SK-N-SH (cell line): Measurements from ENCODE around the gene ARHGAP21. TPM values are rescaled to one million over a fixed set of nuclear protein-coding genes. Genes with fewer than 3 reads are reported as not detected.

Experiments
- CTCF ChIA-PET: fragments of 300-600, 350-600 bp; formaldehyde crosslinking; extraction: SDS; loops from one replicate; lab custom pipeline; 2021; lab: Yijun Ruan, JAX
- POLR2A ChIA-PET: fragments of 350-600 bp; sonication (Branson Sonifier 250); formaldehyde crosslinking; extraction: SDS; loops from one replicate; lab custom pipeline; 2020; ENCODE audit warnings: antibody characterized with exemption, inconsistent platforms; lab: Yijun Ruan, JAX
- DNase-seq: peaks from one replicate; pipeline ENCODE4 v3.0.0; 2012
- H2AFZ ChIP-seq: fragments of 200-600 bp; sonication (generic); 2 replicates; pipeline ENCODE4 v1.8.1; 2016; ENCODE audit warnings: antibody characterized with exemption, mild to moderate bottlenecking, low read depth
- H3F3A ChIP-seq: fragments of 200-600 bp; sonication (generic); replicated peaks from 2 replicates; pipeline ENCODE3; 2016; ENCODE audit warnings: antibody characterized with exemption, mild to moderate bottlenecking; ENCODE audit not compliant: insufficient read depth
- H3K27ac ChIP-seq, 2 experiments: fragments of 200-500 bp in 1 of 2; fragments of 200-600 bp in 1 of 2; sonication (Bioruptor generic) in 1 of 2; sonication (generic), shearing (Covaris generic) in 1 of 2; 2 replicates each; pipeline versions ENCODE4 v1.5.1 to v1.6.1; 2014 to 2016; ENCODE audit warnings: low read depth in 2 of 2, inconsistent platforms in 1 of 2, low read length in 1 of 2, mild to moderate bottlenecking in 1 of 2, mixed read lengths in 1 of 2
- H3K27me3 ChIP-seq: fragments of 200-600 bp; sonication (generic), shearing (Covaris generic); 2 replicates; pipeline ENCODE4 v1.6.1; 2016; ENCODE audit warnings: mixed run types; ENCODE audit not compliant: insufficient read depth
- H3K36me3 ChIP-seq, 2 experiments: fragments of 200-500 bp in 1 of 2; fragments of 200-600 bp in 1 of 2; sonication (Bioruptor generic) in 1 of 2; sonication (generic) in 1 of 2; replicated peaks in 1 of 2; 2 replicates each; pipeline versions ENCODE3 to v1.5.1; 2014 to 2016; ENCODE audit warnings: low read length in 1 of 2, mild to moderate bottlenecking in 1 of 2; ENCODE audit not compliant: insufficient read depth in 2 of 2, control insufficient read depth in 1 of 2
- H3K4me1 ChIP-seq, 2 experiments: fragments of 200-500 bp in 1 of 2; fragments of 200-600 bp in 1 of 2; sonication (Bioruptor generic) in 1 of 2; sonication (generic), shearing (Covaris generic) in 1 of 2; 2 replicates each; pipeline versions ENCODE4 v1.5.1 to v1.6.1; 2014 to 2016; ENCODE audit warnings: low read depth in 1 of 2, low read length in 1 of 2, mixed run types in 1 of 2; ENCODE audit not compliant: insufficient read depth in 2 of 2, control insufficient read depth in 1 of 2
- H3K4me2 ChIP-seq: fragments of 200-600 bp; sonication (generic), shearing (Covaris generic); 2 replicates; pipeline ENCODE4 v1.6.1; 2017; ENCODE audit warnings: mixed run types
- H3K4me3 ChIP-seq, 2 experiments: fragments of 200-500 bp in 1 of 2; fragments of 200-600 bp in 1 of 2; sonication (Bioruptor generic) in 1 of 2; sonication (generic), shearing (Covaris generic) in 1 of 2; 2 replicates each; pipeline versions ENCODE4 v1.5.1 to v1.8.1; 2014 to 2016; ENCODE audit warnings: low read depth in 2 of 2, inconsistent platforms in 1 of 2, low read length in 1 of 2, mild to moderate bottlenecking in 1 of 2, mixed read lengths in 1 of 2, moderate library complexity in 1 of 2
- H3K79me2 ChIP-seq: fragments of 200-600 bp; sonication (generic); 2 replicates; pipeline ENCODE4 v1.8.1; 2017; ENCODE audit warnings: mild to moderate bottlenecking; ENCODE audit not compliant: insufficient read depth
- H3K9ac ChIP-seq: fragments of 200-600 bp; sonication (generic); 2 replicates; pipeline ENCODE4 v1.6.1; 2017; ENCODE audit warnings: mixed run types
- H3K9me2 ChIP-seq: fragments of 200-600 bp; sonication (generic); 2 replicates; pipeline ENCODE4 v1.6.1; 2017; ENCODE audit warnings: mixed run types
- H3K9me3 ChIP-seq: fragments of 200-600 bp; sonication (generic); 2 replicates; pipeline ENCODE4 v1.6.1; 2017; ENCODE audit warnings: mixed run types, mild to moderate bottlenecking, moderate library complexity
- H4K20me1 ChIP-seq: fragments of 200-600 bp; sonication (generic); 2 replicates; pipeline ENCODE4 v1.6.1; 2017; ENCODE audit warnings: mild to moderate bottlenecking, mixed run types; ENCODE audit not compliant: insufficient read depth
- EZH2phosphoT487 ChIP-seq: fragments of 200-600 bp; sonication (generic); IDR thresholded peaks from 2 replicates; pipeline ENCODE4 v1.6.1; 2017; ENCODE audit warnings: low read depth, mixed run types, mild to moderate bottlenecking, antibody characterized with exemption, moderate library complexity, borderline replicate concordance
- FOSL2 ChIP-seq: IDR thresholded peaks from 2 replicates; pipeline ENCODE4 v1.4.0; 2012; ENCODE audit warnings: low read depth, mild to moderate bottlenecking, moderate library complexity, borderline replicate concordance
- GATA2 ChIP-seq: sonication (generic); formaldehyde crosslinking; IDR thresholded peaks from 2 replicates; pipeline ENCODE4 v1.5.0; 2020; ENCODE audit warnings: mild to moderate bottlenecking, missing genetic modification reagents
- MXI1 ChIP-seq: IDR thresholded peaks from 2 replicates; pipeline ENCODE4 v1.6.1; 2012; ENCODE audit warnings: mild to moderate bottlenecking, low read depth, low read length, improper control_type of control experiment
- NRF1 ChIP-seq: IDR thresholded peaks from 2 replicates; pipeline ENCODE4 v1.6.1; 2012; ENCODE audit warnings: low read depth, mild to moderate bottlenecking, low read length
- RAD21 ChIP-seq: IDR thresholded peaks from 2 replicates; pipeline ENCODE4 v1.6.1; 2012; ENCODE audit warnings: mild to moderate bottlenecking, low read length
- RCOR1 ChIP-seq: fragments of 150-350 bp; IDR thresholded peaks from 2 replicates; pipeline ENCODE4 v1.6.1; 2017; ENCODE audit warnings: antibody characterized with exemption, low read length
- SIN3A ChIP-seq: IDR thresholded peaks from 2 replicates; pipeline ENCODE4 v1.6.1; 2012; ENCODE audit warnings: low read depth, mild to moderate bottlenecking, low read length, moderate library complexity, borderline replicate concordance
- SMC3 ChIP-seq: IDR thresholded peaks from 2 replicates; pipeline ENCODE4 v1.6.1; 2012; ENCODE audit warnings: low read depth, low read length, improper control_type of control experiment
- TCF12 ChIP-seq: IDR thresholded peaks from 2 replicates; pipeline ENCODE4 v1.4.0; 2012
- TEAD4 ChIP-seq: IDR thresholded peaks from 2 replicates; pipeline ENCODE4 v1.4.0; 2012; ENCODE audit warnings: mild to moderate bottlenecking, borderline replicate concordance; ENCODE audit not compliant: insufficient read depth
- YY1 ChIP-seq: IDR thresholded peaks from 2 replicates; pipeline ENCODE4 v1.4.0; 2012; ENCODE audit warnings: low read depth, mild to moderate bottlenecking
- WGBS: methylation state at CpG from one replicate; pipeline ENCODE4 v1.1.6; 2017; ENCODE audit warnings: low lambda C conversion rate; 5-methylcytosine and 5-hydroxymethylcytosine counted together
- polyA plus RNA-seq, 3 experiments: library from polyadenylated mRNA; depleted of rRNA; stranded (reverse); fragments of >200 nt; gene quantifications; 2 replicates each; pipeline ENCODE4 v1.2.3, GENCODE V29; 2012
- TF ChIP-seq, protein P1 (sequence below): IDR thresholded peaks from 2 replicates; pipeline ENCODE4 v1.6.1; 2012; ENCODE audit warnings: mild to moderate bottlenecking, low read depth, low read length, moderate library complexity

The ARHGAP21 gene
- polyA plus RNA-seq, 1 of the 3 experiments (the other 2 are of a cell fraction), result 27.8 TPM

DNA sequence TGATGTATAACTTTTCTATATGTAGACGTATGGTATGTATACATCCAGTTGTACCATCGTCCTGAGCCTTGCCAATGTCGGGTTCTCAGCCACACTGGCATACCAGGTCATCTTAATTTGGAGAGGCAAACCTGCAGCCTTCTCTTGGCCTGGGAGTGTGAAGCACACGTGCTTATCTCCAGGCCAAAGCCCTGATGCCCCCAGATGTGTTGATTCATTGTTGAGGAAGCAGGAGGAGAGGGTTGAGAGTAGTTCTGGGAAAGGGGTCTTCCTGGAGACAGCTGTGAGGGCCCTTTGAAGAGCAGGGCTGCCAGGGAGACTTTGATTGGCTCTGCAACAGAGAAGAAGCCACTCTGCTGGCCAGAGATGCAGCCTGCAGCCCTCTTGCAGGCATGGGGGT, 155.6 kb downstream of the ARHGAP21 start:
- WGBS, result 31% methylated on average over 4 of the region's 4 CpGs
- Histone ChIP-seq H3K4me2 (no peak overlapping the region), H2AFZ (no peak overlapping the region), H3K4me3 (no peak overlapping the region), H3K27ac (no peak overlapping the region), H4K20me1 (no peaks in the 10 kb centered on the region), H3F3A (no peaks in the 10 kb centered on the region), H3K4me1 (no peaks in the 10 kb centered on the region; a peak in 1 of 4 replicates), H3K9me3 (no peaks in the 10 kb centered on the region), H3K36me3 (no peaks in the 10 kb centered on the region), H3K9me2 (no peaks in the 10 kb centered on the region), H3K27me3 (no peaks in the 10 kb centered on the region; the same call in 1 of the 2 replicates), H3K79me2 (no peaks in the 10 kb centered on the region), H3K9ac (no peak overlapping the region)
- DNase-seq, result no peak
- ChIA-PET CTCF (interaction anchor here (0.8 to 1.3 kb wide), 2 partner anchors 11 to 12 kb away, joined by 3 read pairs; no protein-coding TSS in a partner anchor), POLR2A (no interaction called here)
- no peak for TF ChIP-seq TCF12
- TF ChIP-seq MXI1, result no peak
- no peak for TF ChIP-seq NRF1
- TF ChIP-seq SMC3, result no peak
- TF ChIP-seq FOSL2, result no peak
- TF ChIP-seq EZH2phosphoT487, result no peak
- TF ChIP-seq GATA2 (CRISPR knock-in tag), result no peak
- no peak for TF ChIP-seq YY1
- no peak for TF ChIP-seq RCOR1
- no peak for TF ChIP-seq SIN3A
- TF ChIP-seq, protein P1, sequence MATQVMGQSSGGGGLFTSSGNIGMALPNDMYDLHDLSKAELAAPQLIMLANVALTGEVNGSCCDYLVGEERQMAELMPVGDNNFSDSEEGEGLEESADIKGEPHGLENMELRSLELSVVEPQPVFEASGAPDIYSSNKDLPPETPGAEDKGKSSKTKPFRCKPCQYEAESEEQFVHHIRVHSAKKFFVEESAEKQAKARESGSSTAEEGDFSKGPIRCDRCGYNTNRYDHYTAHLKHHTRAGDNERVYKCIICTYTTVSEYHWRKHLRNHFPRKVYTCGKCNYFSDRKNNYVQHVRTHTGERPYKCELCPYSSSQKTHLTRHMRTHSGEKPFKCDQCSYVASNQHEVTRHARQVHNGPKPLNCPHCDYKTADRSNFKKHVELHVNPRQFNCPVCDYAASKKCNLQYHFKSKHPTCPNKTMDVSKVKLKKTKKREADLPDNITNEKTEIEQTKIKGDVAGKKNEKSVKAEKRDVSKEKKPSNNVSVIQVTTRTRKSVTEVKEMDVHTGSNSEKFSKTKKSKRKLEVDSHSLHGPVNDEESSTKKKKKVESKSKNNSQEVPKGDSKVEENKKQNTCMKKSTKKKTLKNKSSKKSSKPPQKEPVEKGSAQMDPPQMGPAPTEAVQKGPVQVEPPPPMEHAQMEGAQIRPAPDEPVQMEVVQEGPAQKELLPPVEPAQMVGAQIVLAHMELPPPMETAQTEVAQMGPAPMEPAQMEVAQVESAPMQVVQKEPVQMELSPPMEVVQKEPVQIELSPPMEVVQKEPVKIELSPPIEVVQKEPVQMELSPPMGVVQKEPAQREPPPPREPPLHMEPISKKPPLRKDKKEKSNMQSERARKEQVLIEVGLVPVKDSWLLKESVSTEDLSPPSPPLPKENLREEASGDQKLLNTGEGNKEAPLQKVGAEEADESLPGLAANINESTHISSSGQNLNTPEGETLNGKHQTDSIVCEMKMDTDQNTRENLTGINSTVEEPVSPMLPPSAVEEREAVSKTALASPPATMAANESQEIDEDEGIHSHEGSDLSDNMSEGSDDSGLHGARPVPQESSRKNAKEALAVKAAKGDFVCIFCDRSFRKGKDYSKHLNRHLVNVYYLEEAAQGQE, result no peak

DNA sequence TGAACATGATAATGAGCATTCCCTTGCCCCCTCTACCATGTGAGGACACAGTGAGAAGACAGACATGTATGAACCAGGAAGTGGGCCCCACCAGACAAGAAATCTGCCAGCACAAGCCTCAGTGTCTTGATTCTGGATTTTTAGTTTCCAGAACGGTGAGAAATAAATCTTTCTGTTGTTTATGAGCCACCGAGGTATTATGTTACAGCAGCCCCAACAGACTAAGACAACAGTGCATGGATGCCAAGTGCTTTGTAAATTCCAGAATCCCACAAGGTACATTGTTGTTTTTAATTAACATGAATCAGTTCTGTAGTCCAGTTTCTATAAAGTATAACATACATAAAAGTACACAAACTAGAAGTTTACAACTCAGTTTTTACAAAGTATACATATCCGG, 162.2 kb downstream of the ARHGAP21 start:
- no peaks in the 10 kb centered on the region; the same call in 1 of the 2 replicates for H3K27me3 ChIP-seq
- 47% methylated on average over 3 of the region's 3 CpGs for WGBS
- no peak overlapping the region for H2AFZ ChIP-seq
- no peaks in the 10 kb centered on the region for H3K36me3 ChIP-seq
- H3K9ac ChIP-seq, result no peak overlapping the region
- DNase-seq, result no peak
- H3F3A ChIP-seq, result no peaks in the 10 kb centered on the region
- no peaks in the 10 kb centered on the region for H3K9me3 ChIP-seq
- no peak overlapping the region for H3K4me3 ChIP-seq
- no peaks in the 10 kb centered on the region for H3K9me2 ChIP-seq
- H3K79me2 ChIP-seq, result no peaks in the 10 kb centered on the region
- TF ChIP-seq SIN3A, result no peak
- no peak for TF ChIP-seq TEAD4
- TF ChIP-seq RAD21, result no peak
- no peak overlapping the region for H3K27ac ChIP-seq
- ChIA-PET POLR2A (no interaction called here), CTCF (no interaction called here)
- H3K4me1 ChIP-seq, result 0 out of 4 replicates have a peak, but pooled peaks cover 0 to 4% of the 10 kb centered on the region in 2 experiments
- no peak overlapping the region for H3K4me2 ChIP-seq
- H4K20me1 ChIP-seq, result no peaks in the 10 kb centered on the region
